B cell (primary cell): ENCODE results near the gene PIBF1. TPM values are rescaled to one million over a fixed set of nuclear protein-coding genes. Genes with fewer than 3 reads are reported as not detected.
"Not testable (repeated sequence)": the region's sequence is repeated elsewhere in the genome, so short reads cannot be mapped to it uniquely, and the experiment has no call there.

Experiments
- ATAC-seq: fragments of 200-7000 bp; cut with Tn5 transposase; one replicate; pipeline ENCODE4 v1.10.0; 2021; ENCODE audit warnings: low read depth, mild to moderate bottlenecking, moderate number of reproducible peaks, moderate library complexity
- CTCF ChIA-PET: fragments of 350-600 bp; sonication (Branson Sonifier 250); formaldehyde crosslinking; loops from one replicate; lab custom pipeline; 2021; ENCODE audit warnings: antibody characterized with exemption, inconsistent platforms; lab: Charles Lee
- POLR2A ChIA-PET: fragments of 350-600 bp; sonication (Branson Sonifier 250); formaldehyde crosslinking; loops from one replicate; lab custom pipeline; 2021; ENCODE audit warnings: antibody characterized with exemption; lab: Charles Lee
- DNase-seq: peaks from one replicate; pipeline ENCODE4 v3.0.0; 2013
- H2AFZ ChIP-seq: 2 replicates; pipeline ENCODE4 v1.6.1; 2012; ENCODE audit warnings: mild to moderate bottlenecking, low read depth, low read length; ENCODE audit not compliant: insufficient read depth, poor library complexity, severe bottlenecking
- H3K27ac ChIP-seq, 2 donors: 1 replicate in 1 of 2; 2 replicates in 1 of 2; pipeline ENCODE4 v1.5.1; 2012 to 2013; ENCODE audit warnings: low read length in 2 of 2, mild to moderate bottlenecking in 2 of 2, moderate library complexity in 1 of 2
- H3K27me3 ChIP-seq, 4 experiments: fragments of 200-600 bp in 1 of 4; sonication (generic) in 1 of 4; replicated peaks in 1 of 4; 1 replicate in 2 of 4; 2 replicates in 2 of 4; pipeline versions ENCODE4 v1.6.1 to v1.7.0; 2013 to 2016; ENCODE audit warnings: low read length in 3 of 4, mild to moderate bottlenecking in 2 of 4, mixed read lengths in 1 of 4, moderate library complexity in 1 of 4; ENCODE audit not compliant: insufficient read depth in 4 of 4, control insufficient read depth in 3 of 4; ENCODE audit errors: control extremely low read depth in 1 of 4
- H3K36me3 ChIP-seq, 2 experiments: replicated peaks in 1 of 2; 1 replicate in 1 of 2; 2 replicates in 1 of 2; pipeline versions ENCODE4 v1.6.1 to v1.7.1; 2013; ENCODE audit warnings: low read length in 1 of 2; ENCODE audit not compliant: insufficient read depth in 2 of 2, control insufficient read depth in 1 of 2; ENCODE audit errors: control extremely low read depth in 1 of 2, extremely low read depth in 1 of 2
- H3K4me1 ChIP-seq, 2 donors: fragments of 200-600 bp in 1 of 2; sonication (generic) in 1 of 2; 1 replicate in 1 of 2; 2 replicates in 1 of 2; pipeline versions ENCODE4 v1.5.1 to v1.6.1; 2013 to 2017; ENCODE audit warnings: low read length in 2 of 2; ENCODE audit not compliant: control insufficient read depth in 2 of 2, insufficient read depth in 2 of 2
- H3K4me2 ChIP-seq: replicated peaks from 2 replicates; pipeline ENCODE3; 2012; ENCODE audit warnings: mild to moderate bottlenecking, low read depth, low read length; ENCODE audit not compliant: poor library complexity, severe bottlenecking
- H3K4me3 ChIP-seq, 5 experiments: fragments of 200-600 bp in 1 of 5; sonication (generic) in 1 of 5; 1 replicate in 3 of 5; 2 replicates in 2 of 5; pipeline versions ENCODE4 v1.5.1 to v1.7.0; 2011 to 2016; ENCODE audit warnings: low read length in 4 of 5, mild to moderate bottlenecking in 4 of 5, low read depth in 2 of 5, control low read depth in 1 of 5, moderate library complexity in 1 of 5; ENCODE audit not compliant: insufficient read depth in 1 of 5; ENCODE audit errors: control extremely low read depth in 1 of 5, extremely low read depth in 1 of 5
- H3K79me2 ChIP-seq: fragments of 200-600 bp; sonication (generic); one replicate; pipeline ENCODE4 v1.6.0; 2016; ENCODE audit warnings: low read length; ENCODE audit not compliant: control insufficient read depth, insufficient read depth
- H3K9ac ChIP-seq: fragments of 200-600 bp; sonication (generic); 2 replicates; pipeline ENCODE4 v1.6.1; 2017; ENCODE audit warnings: mild to moderate bottlenecking, low read length, moderate library complexity
- H3K9me3 ChIP-seq, 3 donors: one replicate each; pipeline versions ENCODE4 v1.6.1 to v1.7.1; 2013; ENCODE audit warnings: low read length in 2 of 3; ENCODE audit not compliant: control insufficient read depth in 2 of 3, insufficient read depth in 1 of 3; ENCODE audit errors: control extremely low read depth in 1 of 3
- H4K20me1 ChIP-seq: 2 replicates; pipeline ENCODE4 v1.6.0; 2012; ENCODE audit warnings: mild to moderate bottlenecking, low read length; ENCODE audit not compliant: insufficient read depth, control insufficient read depth, poor library complexity, severe bottlenecking
- H3K27ac Mint-ChIP-seq: one replicate; pipeline ENCODE4 v1.8.0; 2021; ENCODE audit warnings: mixed read lengths
- H3K27me3 Mint-ChIP-seq: one replicate; pipeline ENCODE4 v1.8.0; 2021; ENCODE audit warnings: mixed read lengths
- H3K4me1 Mint-ChIP-seq: one replicate; pipeline ENCODE4 v1.8.0; 2021; ENCODE audit warnings: mixed read lengths
- H3K4me3 Mint-ChIP-seq: one replicate; pipeline ENCODE4 v1.8.0; 2021; ENCODE audit warnings: mixed read lengths
- H3K9me3 Mint-ChIP-seq: one replicate; pipeline ENCODE4 v1.8.0; 2022; ENCODE audit warnings: mixed read lengths; ENCODE audit not compliant: insufficient read depth
- CTCF ChIP-seq: fragments of 200-600 bp; IDR thresholded peaks from one replicate; pipeline ENCODE4 v1.8.0; 2022; ENCODE audit warnings: antibody characterized with exemption, mild to moderate bottlenecking
- EZH2 ChIP-seq: IDR thresholded peaks from 2 replicates; pipeline ENCODE4 v1.6.1; 2012; ENCODE audit warnings: borderline replicate concordance, low read depth, mild to moderate bottlenecking, moderate library complexity, low read length; ENCODE audit not compliant: insufficient read depth, poor library complexity, severe bottlenecking
- WGBS: methylation state at CpG from one replicate; pipeline ENCODE4 v1.1.5; 2013; ENCODE audit warnings: missing lambda C conversion rate; ENCODE audit not compliant: insufficient coverage; 5-methylcytosine and 5-hydroxymethylcytosine counted together
- intact Hi-C: fragments of 100-400 bp; cut with micrococcal nuclease; formaldehyde crosslinking; loops from one replicate; pipeline ENCODE4 v1.10.0; 2022
- polyA plus RNA-seq: library from polyadenylated mRNA; depleted of rRNA; stranded (reverse); fragments of >200 nt; gene quantifications from 2 replicates; pipeline ENCODE4 v1.2.3, GENCODE V29; 2012
- total RNA-seq, 2 donors: library from RNA; stranded (reverse); fragments of 120-200 nt in 1 of 2; gene quantifications; 1 replicate in 1 of 2; 2 replicates in 1 of 2; pipeline versions ENCODE4 v1.2.3 to v1.2.4, GENCODE V29; 2013 to 2022

PIBF1 gene
- total and polyA plus RNA-seq, 2 donors (not counting 1 experiment from before 2014, with no cell fraction given): 4.5 to 43.1 TPM

GRCh38 chr13:72891423-72891822 is 109.5 kb downstream of the PIBF1 start:
- Histone ChIP-seq H3K4me2 (no peak overlapping the region), H3K27ac (no peak overlapping the region), H3K27me3 (no peaks in the 10 kb centered on the region), H3K9ac (no peak overlapping the region), H2AFZ (no peak overlapping the region), H4K20me1 (no peaks in the 10 kb centered on the region), H3K36me3 (peaks cover 2 to 8% of the 10 kb centered on the region in 2 experiments), H3K79me2 (no peaks in the 10 kb centered on the region), H3K9me3 (no peaks in the 10 kb centered on the region), H3K4me1 (no peaks in the 10 kb centered on the region), H3K4me3 (no peak overlapping the region)
- DNase-seq (no peak), ATAC-seq (no peak)
- ChIA-PET CTCF (no interaction called here), POLR2A (no interaction called here)
- H3K4me3 Mint-ChIP-seq: no peak overlapping the region
- H3K27me3 Mint-ChIP-seq: no peaks in the 10 kb centered on the region
- no peaks in the 10 kb centered on the region for H3K4me1 Mint-ChIP-seq
- H3K9me3 Mint-ChIP-seq: no peaks in the 10 kb centered on the region
- H3K27ac Mint-ChIP-seq: no peak overlapping the region
- WGBS: 100% methylated on average over 1 of the region's 3 CpGs
- TF ChIP-seq EZH2 (no peak), CTCF (no peak)
- intact Hi-C loops: no loop called here

GRCh38 chr13:72896869-72897268 is 114.9 kb downstream of the PIBF1 start:
- H3K36me3 ChIP-seq: peaks cover 0 to 8% of the 10 kb centered on the region in 2 experiments
- no peaks in the 10 kb centered on the region for H3K4me1 Mint-ChIP-seq
- peaks cover 0 to 1% (median 0%) of the 10 kb centered on the region in 3 donors for H3K9me3 ChIP-seq
- no peaks in the 10 kb centered on the region for H3K27me3 Mint-ChIP-seq
- intact Hi-C loops: no loop called here
- peaks cover 4% of the 10 kb centered on the region for H3K9me3 Mint-ChIP-seq
- no peaks in the 10 kb centered on the region for H4K20me1 ChIP-seq
- no peak overlapping the region for H3K27ac Mint-ChIP-seq
- ATAC-seq (no peak), DNase-seq (no peak)
- H2AFZ ChIP-seq: no peak overlapping the region
- ChIA-PET CTCF (no interaction called here), POLR2A (no interaction called here)
- no peak overlapping the region for H3K4me3 ChIP-seq
- H3K4me3 Mint-ChIP-seq: no peak overlapping the region
- no peak overlapping the region for H3K4me2 ChIP-seq
- TF ChIP-seq EZH2 (no peak), CTCF (no peak)
- H3K9ac ChIP-seq: no peak overlapping the region
- H3K4me1 ChIP-seq: no peaks in the 10 kb centered on the region
- no peaks in the 10 kb centered on the region for H3K79me2 ChIP-seq
- H3K27me3 ChIP-seq: no peaks in the 10 kb centered on the region
- WGBS: 100% methylated on average over 4 of the region's 4 CpGs
- no peak overlapping the region for H3K27ac ChIP-seq

GRCh38 chr13:72901546-72901945 is 119.6 kb downstream of the PIBF1 start:
- POLR2A ChIA-PET, intact Hi-C loops, H3K4me1 ChIP-seq, CTCF ChIA-PET, ATAC-seq, H3K4me1 Mint-ChIP-seq, H3K27me3 ChIP-seq, DNase-seq, H2AFZ ChIP-seq, H3K9me3 Mint-ChIP-seq, H3K4me3 Mint-ChIP-seq, H4K20me1 ChIP-seq, H3K4me2 ChIP-seq, H3K36me3 ChIP-seq, H3K79me2 ChIP-seq, H3K27ac Mint-ChIP-seq, H3K9me3 ChIP-seq, H3K4me3 ChIP-seq, H3K9ac ChIP-seq, H3K27me3 Mint-ChIP-seq, H3K27ac ChIP-seq: not testable (repeated sequence)
- WGBS: 100% methylated on average over 1 of the region's 7 CpGs
